Measurements from ENCODE around the gene PLEKHB2.

DNA sequence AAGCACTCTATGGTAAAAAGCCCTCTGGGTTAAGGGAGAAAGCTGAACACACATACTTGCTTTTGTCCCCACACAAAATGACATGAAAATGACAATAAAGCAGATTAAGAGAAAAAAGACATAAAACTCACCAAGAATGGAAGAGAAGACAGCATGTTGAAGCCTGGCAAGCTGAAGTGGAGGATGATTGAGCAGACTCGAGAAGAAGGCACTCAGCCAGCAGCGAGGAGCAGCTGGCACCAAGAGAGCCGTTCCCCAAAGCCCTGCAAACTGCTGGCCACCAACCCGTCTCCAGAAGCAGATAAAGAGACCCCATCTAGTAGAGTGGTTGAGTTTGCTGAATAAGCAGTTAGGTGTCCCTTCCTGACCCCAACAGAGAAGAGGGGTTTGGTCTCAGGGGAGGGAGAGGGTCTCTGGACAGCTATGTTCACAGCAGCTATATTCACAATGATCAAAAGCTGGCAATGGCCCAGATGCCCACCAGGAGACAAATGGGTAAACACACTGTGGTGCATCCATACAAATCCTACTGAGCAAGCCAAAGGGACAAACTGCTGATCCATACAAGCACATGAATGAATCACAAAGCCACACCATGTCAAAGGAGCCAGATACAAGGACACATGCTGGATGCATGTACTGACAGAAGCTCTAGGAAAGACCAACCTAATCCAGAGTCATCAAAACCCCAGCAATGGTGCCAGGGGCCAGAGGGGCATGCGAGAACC is 48.8 kb upstream of the PLEKHB2 start:
- TF ChIP-seq POLR2A (IDR thresholded peaks at IDR 0.05; ENCODE audit: low read length) (no peak), GATA1 (IDR thresholded peaks at IDR 0.05; ENCODE audit: low read depth, low read length) (no peak)
